Hair follicle dermal papilla cell (primary cell): ENCODE data around the gene FRMPD3. TPM values are rescaled to one million over a fixed set of nuclear protein-coding genes. Genes with fewer than 3 reads are reported as not detected.

Source experiments
- total RNA-seq: library from RNA; depleted of rRNA; stranded (reverse); fragments of >200 nt; gene quantifications from 2 replicates; pipeline ENCODE4 v1.2.3, GENCODE V29; 2012

Gene FRMPD3
- under 0.01 TPM in 2 replicates for total RNA-seq

GRCh38 chrX:107448998-107449835 lies at the start of gene FRMPD3:
FRMPD3 (plus strand) TSS chrX:107449652; CDS start chrX:107526589, 76,937 bp downstream.

Other genes with a start within 250 kb of the FRMPD3 start
- gene NUP62CL, start 243.2 kb upstream of the FRMPD3 start, total RNA-seq: 0.12 and 0.16 TPM in 2 replicates
- gene DNAAF6, start 243.0 kb upstream of the FRMPD3 start, total RNA-seq: not detected in 2 replicates
- 32.1 and 64.2 TPM in 2 replicates for gene PRPS1, start 178.9 kb downstream of the FRMPD3 start, total RNA-seq